HG02759 (cell line): ENCODE results near the gene TRMT1.

Experiments used
- ATAC-seq: cut with Tn5 transposase; IDR thresholded peaks from one replicate; pipeline ENCODE4 v1.9.1; 2021; ENCODE audit warnings: mild to moderate bottlenecking, moderate library complexity; ENCODE audit not compliant: unreplicated experiment

Gene TRMT1

GRCh38 chr19:13092606-13093235, 23.8 kb downstream of the TRMT1 start:
- no peak for ATAC-seq

GRCh38 chr19:13092158-13092543, 24.4 kb downstream of the TRMT1 start:
- no peak for ATAC-seq

- ATAC-seq = no peak
Measured at GRCh38 chr19:13091400-13092157, 25.0 kb downstream of the TRMT1 start.

- ATAC-seq = no peak
Measured at GRCh38 chr19:13090511-13091231, 25.9 kb downstream of the TRMT1 start.

GRCh38 chr19:13089857-13090507, 26.6 kb downstream of the TRMT1 start:
- ATAC-seq = no peak

- ATAC-seq = no peak
Measured at GRCh38 chr19:13089139-13089856, 27.2 kb downstream of the TRMT1 start.

- ATAC-seq = no peak
Measured at GRCh38 chr19:13087795-13088537, 28.6 kb downstream of the TRMT1 start.

- ATAC-seq = no peak
Measured at GRCh38 chr19:13087295-13087694, 29.2 kb downstream of the TRMT1 start.

- ATAC-seq = no peak
Measured at GRCh38 chr19:13086341-13086740, 30.2 kb downstream of the TRMT1 start.

- ATAC-seq = no peak
Measured at GRCh38 chr19:13085666-13086065, 30.9 kb downstream of the TRMT1 start.

GRCh38 chr19:13083627-13084026, 32.9 kb downstream of the TRMT1 start:
- ATAC-seq = no peak

- no peak for ATAC-seq
Measured at GRCh38 chr19:13083008-13083404, 33.5 kb downstream of the TRMT1 start.

GRCh38 chr19:13082192-13083007, 34.1 kb downstream of the TRMT1 start:
- no peak for ATAC-seq

- ATAC-seq = no peak
Measured at GRCh38 chr19:13079542-13079986, 37.0 kb downstream of the TRMT1 start.

GRCh38 chr19:13078897-13079541, 37.5 kb downstream of the TRMT1 start:
- ATAC-seq = no peak

GRCh38 chr19:13078381-13078780, 38.2 kb downstream of the TRMT1 start:
- no peak for ATAC-seq

- no peak for ATAC-seq
Measured at GRCh38 chr19:13077240-13077639, 39.3 kb downstream of the TRMT1 start.

GRCh38 chr19:13076787-13077186, 39.8 kb downstream of the TRMT1 start:
- no peak for ATAC-seq

GRCh38 chr19:13076320-13076719, 40.2 kb downstream of the TRMT1 start:
- ATAC-seq = no peak
